Neuron (in vitro differentiated cells): ENCODE results near the gene TAX1BP1.
"Not testable (repeated sequence)": the region's sequence is repeated elsewhere in the genome, so short reads cannot be mapped to it uniquely, and the experiment has no call there.

Experiments used
- H2AFZ ChIP-seq: one replicate; pipeline ENCODE4 v1.6.1; 2013; ENCODE audit warnings: low read depth, mild to moderate bottlenecking, inconsistent platforms, low read length, moderate library complexity
- H3K27me3 ChIP-seq: one replicate; pipeline ENCODE4 v1.6.1; 2013; ENCODE audit warnings: low read length; ENCODE audit not compliant: insufficient read depth
- H3K36me3 ChIP-seq: one replicate; pipeline ENCODE4 v1.6.1; 2013; ENCODE audit warnings: low read length; ENCODE audit not compliant: insufficient read depth
- H3K4me1 ChIP-seq: one replicate; pipeline ENCODE4 v1.6.1; 2013; ENCODE audit warnings: low read length; ENCODE audit not compliant: insufficient read depth
- H3K4me3 ChIP-seq: 2 replicates; pipeline ENCODE4 v1.5.1; 2013; ENCODE audit warnings: mild to moderate bottlenecking, low read length, moderate library complexity
- H3K9me3 ChIP-seq: one replicate; pipeline ENCODE4 v1.6.1; 2013; ENCODE audit warnings: low read length

The TAX1BP1 gene

GRCh38 chr7:27843584-27844305, 103.8 kb downstream of the TAX1BP1 start:
- no peaks in the 10 kb centered on the region for H3K4me1 ChIP-seq
- H2AFZ ChIP-seq: no peak overlapping the region
- no peaks in the 10 kb centered on the region for H3K27me3 ChIP-seq
- H3K4me3 ChIP-seq: no peak overlapping the region
- no peaks in the 10 kb centered on the region for H3K9me3 ChIP-seq
- H3K36me3 ChIP-seq: no peaks in the 10 kb centered on the region

GRCh38 chr7:27846388-27846787, 106.4 kb downstream of the TAX1BP1 start:
- Histone ChIP-seq H3K36me3 (no peaks in the 10 kb centered on the region), H3K9me3 (no peaks in the 10 kb centered on the region), H3K27me3 (no peaks in the 10 kb centered on the region), H3K4me1 (no peaks in the 10 kb centered on the region), H3K4me3 (no peak overlapping the region), H2AFZ (no peak overlapping the region)

GRCh38 chr7:27850531-27850930, 110.6 kb downstream of the TAX1BP1 start:
- Histone ChIP-seq H2AFZ (no peak overlapping the region), H3K4me1 (no peaks in the 10 kb centered on the region), H3K9me3 (no peaks in the 10 kb centered on the region), H3K27me3 (no peaks in the 10 kb centered on the region), H3K36me3 (no peaks in the 10 kb centered on the region), H3K4me3 (no peak overlapping the region)

GRCh38 chr7:27856703-27857485, 116.9 kb downstream of the TAX1BP1 start:
- not testable (repeated sequence) for H2AFZ ChIP-seq, H3K36me3 ChIP-seq, H3K4me3 ChIP-seq, H3K9me3 ChIP-seq, H3K27me3 ChIP-seq, H3K4me1 ChIP-seq

GRCh38 chr7:27860800-27861199, 120.8 kb downstream of the TAX1BP1 start:
- no peaks in the 10 kb centered on the region for H3K36me3 ChIP-seq
- no peak overlapping the region for H3K4me3 ChIP-seq
- no peaks in the 10 kb centered on the region for H3K9me3 ChIP-seq
- no peaks in the 10 kb centered on the region for H3K27me3 ChIP-seq
- H3K4me1 ChIP-seq: no peaks in the 10 kb centered on the region
- H2AFZ ChIP-seq: no peak overlapping the region

GRCh38 chr7:27861747-27862146, 121.8 kb downstream of the TAX1BP1 start:
- Histone ChIP-seq H3K4me1 (no peaks in the 10 kb centered on the region), H3K27me3 (no peaks in the 10 kb centered on the region), H3K36me3 (no peaks in the 10 kb centered on the region), H3K9me3 (no peaks in the 10 kb centered on the region), H3K4me3 (no peak overlapping the region), H2AFZ (no peak overlapping the region)

- Histone ChIP-seq H3K36me3 (no peaks in the 10 kb centered on the region), H2AFZ (no peak overlapping the region), H3K27me3 (no peaks in the 10 kb centered on the region), H3K9me3 (no peaks in the 10 kb centered on the region), H3K4me1 (no peaks in the 10 kb centered on the region), H3K4me3 (no peak overlapping the region)
Measured at GRCh38 chr7:27863880-27864279, 123.9 kb downstream of the TAX1BP1 start.

- no peak overlapping the region for H3K4me3 ChIP-seq
- H3K36me3 ChIP-seq: no peaks in the 10 kb centered on the region
- no peak overlapping the region for H2AFZ ChIP-seq
- H3K4me1 ChIP-seq: no peaks in the 10 kb centered on the region
- H3K27me3 ChIP-seq: no peaks in the 10 kb centered on the region
- H3K9me3 ChIP-seq: no peaks in the 10 kb centered on the region
Measured at GRCh38 chr7:27866256-27866655, 126.3 kb downstream of the TAX1BP1 start.

- Histone ChIP-seq H3K36me3 (no peaks in the 10 kb centered on the region), H3K27me3 (no peaks in the 10 kb centered on the region), H3K9me3 (no peaks in the 10 kb centered on the region), H2AFZ (no peak overlapping the region), H3K4me1 (no peaks in the 10 kb centered on the region), H3K4me3 (no peak overlapping the region)
Measured at GRCh38 chr7:27866828-27867672, 127.1 kb downstream of the TAX1BP1 start.

- Histone ChIP-seq H3K4me3 (no peak overlapping the region), H3K36me3 (no peaks in the 10 kb centered on the region), H3K27me3 (no peaks in the 10 kb centered on the region), H2AFZ (no peak overlapping the region), H3K9me3 (no peaks in the 10 kb centered on the region), H3K4me1 (no peaks in the 10 kb centered on the region)
Measured at GRCh38 chr7:27868131-27868550, 128.2 kb downstream of the TAX1BP1 start.

- H3K9me3 ChIP-seq: no peaks in the 10 kb centered on the region
- H2AFZ ChIP-seq: no peak overlapping the region
- no peaks in the 10 kb centered on the region for H3K36me3 ChIP-seq
- H3K4me3 ChIP-seq: no peak overlapping the region
- H3K4me1 ChIP-seq: no peaks in the 10 kb centered on the region
- H3K27me3 ChIP-seq: no peaks in the 10 kb centered on the region
Measured at GRCh38 chr7:27869056-27869455, 129.1 kb downstream of the TAX1BP1 start.

- Histone ChIP-seq H2AFZ (no peak overlapping the region), H3K27me3 (no peaks in the 10 kb centered on the region), H3K36me3 (no peaks in the 10 kb centered on the region), H3K4me1 (no peaks in the 10 kb centered on the region), H3K4me3 (no peak overlapping the region), H3K9me3 (no peaks in the 10 kb centered on the region)
Measured at GRCh38 chr7:27870595-27870994, 130.6 kb downstream of the TAX1BP1 start.

- no peaks in the 10 kb centered on the region for H3K4me1 ChIP-seq
- H2AFZ ChIP-seq: no peak overlapping the region
- H3K36me3 ChIP-seq: no peaks in the 10 kb centered on the region
- H3K4me3 ChIP-seq: no peak overlapping the region
- H3K9me3 ChIP-seq: peaks cover 2% of the 10 kb centered on the region
- H3K27me3 ChIP-seq: no peaks in the 10 kb centered on the region
Measured at GRCh38 chr7:27871086-27871485, 131.1 kb downstream of the TAX1BP1 start.
